Bronchial epithelial cell (primary cell): ENCODE results near the gene SPECC1. TPM values are rescaled to one million over a fixed set of nuclear protein-coding genes. Genes with fewer than 3 reads are reported as not detected.

Source experiments
- DNase-seq: peaks from one replicate; pipeline ENCODE4 v3.0.0-alpha.2; 2010; ENCODE audit warnings: low read depth
- FAIRE-seq: peaks from 2 replicates; lab custom pipeline; 2011; peaks lifted over from hg19 to GRCh38; lab: Jason Lieb, UNC
- H3K27me3 ChIP-seq: 2 replicates; pipeline ENCODE4 v1.5.1; 2011; ENCODE audit warnings: low read length; ENCODE audit not compliant: control insufficient read depth, insufficient read depth
- H3K36me3 ChIP-seq: 2 replicates; pipeline ENCODE4 v1.5.1; 2011; ENCODE audit warnings: low read length; ENCODE audit not compliant: control insufficient read depth, insufficient read depth
- H3K4me3 ChIP-seq: 2 replicates; pipeline ENCODE4 v1.5.1; 2011; ENCODE audit warnings: mild to moderate bottlenecking, low read depth, low read length, control low read depth
- CTCF ChIP-seq: IDR thresholded peaks from 2 replicates; pipeline ENCODE4 v1.5.1; 2011; ENCODE audit warnings: mild to moderate bottlenecking, moderate library complexity, low read length, control low read depth, inconsistent platforms; ENCODE audit not compliant: insufficient read depth, severe bottlenecking
- total RNA-seq: library from RNA; depleted of rRNA; stranded (reverse); fragments of >200 nt; gene quantifications from 2 replicates; pipeline ENCODE4 v1.2.1, GENCODE V29; 2014

Gene SPECC1
- total RNA-seq, 1 donor from 2014 or later: 57.1 TPM

- Histone ChIP-seq H3K4me3 (no peak overlapping the region), H3K36me3 (no peaks in the 10 kb centered on the region), H3K27me3 (no peaks in the 10 kb centered on the region)
- DNase-seq (no peak), FAIRE-seq (no peak)
- no peak for TF ChIP-seq CTCF
Measured at GRCh38 chr17:20085283-20085845, 76.2 kb downstream of the SPECC1 start.

GRCh38 chr17:20086416-20087076 lies 77.4 kb downstream of the SPECC1 start:
- FAIRE-seq: no peak
- H3K36me3 ChIP-seq: no peaks in the 10 kb centered on the region
- no peak for TF ChIP-seq CTCF

GRCh38 chr17:20087538-20088250 lies 78.5 kb downstream of the SPECC1 start:
- Histone ChIP-seq H3K27me3 (no peaks in the 10 kb centered on the region), H3K4me3 (no peak overlapping the region), H3K36me3 (no peaks in the 10 kb centered on the region)
- FAIRE-seq (no peak), DNase-seq (no peak)
- no peak for TF ChIP-seq CTCF

More at GRCh38 chr17:20086416-20087076, 77.4 kb downstream of the SPECC1 start:
- DNase-seq: no peak
- Histone ChIP-seq H3K4me3 (no peak overlapping the region), H3K27me3 (no peaks in the 10 kb centered on the region)

- Histone ChIP-seq H3K36me3 (no peaks in the 10 kb centered on the region), H3K27me3 (no peaks in the 10 kb centered on the region), H3K4me3 (no peak overlapping the region)
- DNase-seq: no peak
- TF ChIP-seq CTCF: no peak
- FAIRE-seq: no peak
Measured at GRCh38 chr17:20089756-20090547, 80.8 kb downstream of the SPECC1 start.

- DNase-seq: no peak
- FAIRE-seq: peak; percentile 79
- TF ChIP-seq CTCF: no peak
Measured at GRCh38 chr17:20091174-20092029, 82.2 kb downstream of the SPECC1 start.

More at GRCh38 chr17:20091174-20092029, 82.2 kb downstream of the SPECC1 start:
- H3K36me3 ChIP-seq: no peaks in the 10 kb centered on the region
- H3K4me3 ChIP-seq: no peak overlapping the region
- no peaks in the 10 kb centered on the region for H3K27me3 ChIP-seq
